K562 (cell line): Measurements from ENCODE around the gene RPTOR. TPM values are rescaled to one million over a fixed set of nuclear protein-coding genes. Genes with fewer than 3 reads are reported as not detected.

Experiments used
- ATAC-seq: fragments of 200-7000 bp; cut with Tn5 transposase; 3 replicates; pipeline ENCODE4 v1.9.1; 2020; ENCODE audit warnings: moderate library complexity
- BruUV-seq: library from RNA; stranded (reverse); fragments of 400-500 nt; replicated peaks from 2 replicates; lab custom pipeline; 2021; lab: Mats Ljungman, UMichigan
- CTCF ChIA-PET: fragments of 300-600 bp; formaldehyde crosslinking; extraction: SDS; loops from one replicate; lab custom pipeline; 2021; ENCODE audit warnings: low intra/inter-chr PET ratio; lab: Yijun Ruan, JAX
- POLR2A ChIA-PET: fragments of 300-600, 350-650 bp; sonication (Branson Sonifier 250); formaldehyde crosslinking; extraction: SDS; loops from one replicate; lab custom pipeline; 2021; ENCODE audit warnings: antibody characterized with exemption, inconsistent platforms; lab: Yijun Ruan, JAX
- DNase-seq, 4 experiments: peaks; one replicate each; pipeline versions ENCODE4 v3.0.0 to v3.0.0-alpha.2; 2011 to 2018; ENCODE audit warnings: low spot score in 3 of 4, mixed read lengths in 3 of 4; ENCODE audit errors: extremely low read depth in 1 of 4
- FAIRE-seq: peaks from 2 replicates; lab custom pipeline; 2011; peaks lifted over from hg19 to GRCh38; lab: Jason Lieb, UNC
- H2AFZ ChIP-seq: 2 replicates; pipeline ENCODE4 v1.6.0; 2011; ENCODE audit warnings: low read depth, low read length, control low read depth, inconsistent platforms
- H3K27ac ChIP-seq: fragments of 200-600 bp; 3 replicates; pipeline ENCODE4 v1.8.0; 2011; ENCODE audit warnings: low read depth, mild to moderate bottlenecking, control low read depth, inconsistent platforms, low read length, moderate library complexity, mixed read lengths; ENCODE audit errors: extremely low read depth
- H3K27me3 ChIP-seq, 2 experiments: fragments of 300-600 bp in 1 of 2; 2 replicates in 1 of 2; 3 replicates in 1 of 2; pipeline versions ENCODE4 v1.6.0 to v1.8.0; 2011; ENCODE audit warnings: inconsistent platforms in 2 of 2, low read length in 2 of 2, mild to moderate bottlenecking in 1 of 2, mixed read lengths in 1 of 2, moderate library complexity in 1 of 2; ENCODE audit not compliant: control insufficient read depth in 2 of 2, insufficient read depth in 2 of 2
- H3K36me3 ChIP-seq: fragments of 300-600 bp; 3 replicates; pipeline ENCODE4 v1.8.0; 2011; ENCODE audit warnings: mild to moderate bottlenecking, low read length, inconsistent platforms; ENCODE audit not compliant: control insufficient read depth, insufficient read depth
- H3K4me1 ChIP-seq, 2 experiments: fragments of 200-600 bp in 1 of 2; replicated peaks in 1 of 2; 2 replicates in 1 of 2; 3 replicates in 1 of 2; pipeline versions ENCODE4 v1.5.1 to v1.8.0; 2011; ENCODE audit warnings: inconsistent platforms in 2 of 2, low read length in 2 of 2, mild to moderate bottlenecking in 1 of 2, mixed read lengths in 1 of 2, moderate library complexity in 1 of 2; ENCODE audit not compliant: control insufficient read depth in 2 of 2, insufficient read depth in 2 of 2
- H3K4me2 ChIP-seq: 2 replicates; pipeline ENCODE4 v1.6.1; 2011; ENCODE audit warnings: low read length, control low read depth, inconsistent platforms, mixed read lengths; ENCODE audit not compliant: insufficient read depth
- H3K4me3 ChIP-seq: fragments of 200-600 bp; sonication (generic), shearing (Covaris generic); 2 replicates; pipeline ENCODE4 v1.5.1; 2016; ENCODE audit warnings: control low read depth, inconsistent platforms
- H3K79me2 ChIP-seq: fragments of 200-600 bp; 3 replicates; pipeline ENCODE4 v1.8.0; 2011; ENCODE audit warnings: low read length, inconsistent platforms; ENCODE audit not compliant: control insufficient read depth, insufficient read depth
- H3K9ac ChIP-seq, 2 experiments: 2 replicates each; pipeline versions ENCODE4 v1.6.0 to v1.6.1; 2011; ENCODE audit warnings: low read depth in 2 of 2, low read length in 2 of 2, control low read depth in 1 of 2, inconsistent platforms in 1 of 2, mild to moderate bottlenecking in 1 of 2, mixed read lengths in 1 of 2; ENCODE audit not compliant: insufficient read depth in 1 of 2
- H3K9me1 ChIP-seq: one replicate; pipeline ENCODE4 v1.6.0; 2011; ENCODE audit warnings: inconsistent platforms, mild to moderate bottlenecking, low read length, moderate library complexity; ENCODE audit not compliant: control insufficient read depth, insufficient read depth
- H3K9me3 ChIP-seq: replicated peaks from 2 replicates; pipeline ENCODE4 v1.5.1; 2011; ENCODE audit warnings: low read depth, low read length, inconsistent platforms; ENCODE audit not compliant: control insufficient read depth, insufficient read depth
- H4K20me1 ChIP-seq: replicated peaks from 2 replicates; pipeline ENCODE4 v1.6.1; 2011; ENCODE audit warnings: low read length, inconsistent platforms, mixed read lengths; ENCODE audit not compliant: control insufficient read depth, insufficient read depth
- CCNT2 ChIP-seq: IDR thresholded peaks from 2 replicates; pipeline ENCODE4 v1.6.1; 2011; ENCODE audit warnings: borderline replicate concordance, low read depth, mild to moderate bottlenecking, moderate library complexity, mixed read lengths, low read length; ENCODE audit not compliant: insufficient read length; ENCODE audit errors: extremely low read depth
- GTF2B ChIP-seq: IDR thresholded peaks from 2 replicates; pipeline ENCODE4 v1.6.1; 2011; ENCODE audit not compliant: insufficient read length; ENCODE audit errors: extremely low read depth
- HBP1 ChIP-seq: fragments of 450-650 bp; formaldehyde crosslinking; IDR thresholded peaks from 2 replicates; pipeline ENCODE4 v1.4.0; 2022; ENCODE audit warnings: missing genetic modification characterization
- SRSF7 ChIP-seq: fragments of 200-400 bp; formaldehyde crosslinking; optimal IDR thresholded peaks from 2 replicates; pipeline ENCODE3; 2017; ENCODE audit warnings: mild to moderate bottlenecking, low read depth, low read length
- ZNF24 ChIP-seq: fragments of 450-650 bp; IDR thresholded peaks from 2 replicates; pipeline ENCODE4 v1.6.1; 2016
- ZNF780A ChIP-seq: fragments of 250-450 bp; sonication (Bioruptor Pico); IDR thresholded peaks from 2 replicates; pipeline ENCODE4 v1.5.0; 2021; ENCODE audit warnings: mild to moderate bottlenecking
- WGBS: fragments of 100-300 bp; shearing (Covaris generic); methylation state at CpG from one replicate; pipeline ENCODE4 v1.1.6; 2016; ENCODE audit warnings: low coverage, mixed read lengths; ENCODE audit not compliant: insufficient coverage; ENCODE audit errors: missing lambda C conversion rate; 5-methylcytosine and 5-hydroxymethylcytosine counted together
- in situ Hi-C: fragments of 300-500 bp; cut with MboI; formaldehyde crosslinking; loops from 4 replicates; pipeline ENCODE4 v1.15.0; 2018; ENCODE audit warnings: inconsistent platforms, mixed read lengths
- intact Hi-C: fragments of 100-400 bp; cut with micrococcal nuclease; formaldehyde crosslinking; loops from 2 replicates; pipeline ENCODE4 v1.14.2; 2022
- polyA plus RNA-seq, 8 experiments: library from polyadenylated mRNA; depleted of rRNA in 4 of 8; stranded (reverse) in 5 of 8; unstranded in 3 of 8; fragments of >200 nt; fragmentation: Nextera tagmentation in 2 of 8; fragmentation: Illumina TruSeq in 1 of 8; extraction: Ambion mirVana in 2 of 8; extraction: Trizol in 1 of 8; gene quantifications; 2 replicates each; pipeline versions ENCODE4 v1.2.1 to v1.2.3, GENCODE V29; 2011 to 2014; ENCODE audit warnings: inconsistent platforms in 1 of 8, missing spikeins in 1 of 8
- total RNA-seq, 7 experiments: library from RNA; depleted of rRNA in 6 of 7; stranded (reverse); fragments of >200 nt in 6 of 7; fragmentation: Illumina TruSeq in 2 of 7; extraction: Trizol in 2 of 7; gene quantifications; 2 replicates each; pipeline versions ENCODE4 v1.2.1 to v1.2.3, GENCODE V29; 2011 to 2021; ENCODE audit warnings: low replicate concordance in 1 of 7
- TF ChIP-seq, protein P1 (sequence below), 3 experiments: IDR thresholded peaks in 2 of 3; conservative IDR thresholded peaks in 1 of 3; 2 replicates each; pipeline ENCODE4 v1.5.1; 2011 to 2012; ENCODE audit warnings: low read length in 3 of 3, mild to moderate bottlenecking in 3 of 3, control low read depth in 2 of 3, improper control_type of control experiment in 1 of 3, inconsistent platforms in 1 of 3, low read depth in 1 of 3, mixed read lengths in 1 of 3, moderate library complexity in 1 of 3; ENCODE audit not compliant: insufficient read depth in 2 of 3

The RPTOR gene
- total and polyA plus RNA-seq, 9 of the 15 experiments (the other 6 are each of a cell fraction or from before 2014, with no cell fraction given) = 0.24 to 54.1 (median 10.2) TPM

GRCh38 chr17:80938556-80938955, 393.9 kb downstream of the RPTOR start:
- no peaks in the 10 kb centered on the region for H3K9me1 ChIP-seq
- no peak overlapping the region for H3K4me3 ChIP-seq
- H3K4me1 ChIP-seq = peaks cover 0 to 7% of the 10 kb centered on the region in 2 experiments; a peak in 1 of 5 replicates
- in situ Hi-C loops (no loop called here), intact Hi-C loops (no loop called here)
- ATAC-seq (no peak), FAIRE-seq (no peak), DNase-seq (no peak)
- H3K27ac ChIP-seq = no peak overlapping the region
- no peak overlapping the region for H3K9ac ChIP-seq
- H3K27me3 ChIP-seq = no peaks in the 10 kb centered on the region
- ChIA-PET CTCF (no interaction called here), POLR2A (interaction anchor here (0.6 to 0.9 kb wide), 2 partner anchors 95 to 275 kb away, joined by 3 to 4 read pairs; no protein-coding TSS in a partner anchor)
- H3K36me3 ChIP-seq = peaks cover 21% of the 10 kb centered on the region; the same call in 2 of the 3 replicates
- no TSS peak for BruUV-seq
- no peak for TF ChIP-seq ZNF780A
- 81% methylated on average over 12 of the region's 12 CpGs for WGBS
- no peak overlapping the region for H3K4me2 ChIP-seq
- H3K79me2 ChIP-seq = no peaks in the 10 kb centered on the region
- no peak overlapping the region for H2AFZ ChIP-seq
- H3K9me3 ChIP-seq = no peaks in the 10 kb centered on the region
- H4K20me1 ChIP-seq = no peaks in the 10 kb centered on the region

DNA sequence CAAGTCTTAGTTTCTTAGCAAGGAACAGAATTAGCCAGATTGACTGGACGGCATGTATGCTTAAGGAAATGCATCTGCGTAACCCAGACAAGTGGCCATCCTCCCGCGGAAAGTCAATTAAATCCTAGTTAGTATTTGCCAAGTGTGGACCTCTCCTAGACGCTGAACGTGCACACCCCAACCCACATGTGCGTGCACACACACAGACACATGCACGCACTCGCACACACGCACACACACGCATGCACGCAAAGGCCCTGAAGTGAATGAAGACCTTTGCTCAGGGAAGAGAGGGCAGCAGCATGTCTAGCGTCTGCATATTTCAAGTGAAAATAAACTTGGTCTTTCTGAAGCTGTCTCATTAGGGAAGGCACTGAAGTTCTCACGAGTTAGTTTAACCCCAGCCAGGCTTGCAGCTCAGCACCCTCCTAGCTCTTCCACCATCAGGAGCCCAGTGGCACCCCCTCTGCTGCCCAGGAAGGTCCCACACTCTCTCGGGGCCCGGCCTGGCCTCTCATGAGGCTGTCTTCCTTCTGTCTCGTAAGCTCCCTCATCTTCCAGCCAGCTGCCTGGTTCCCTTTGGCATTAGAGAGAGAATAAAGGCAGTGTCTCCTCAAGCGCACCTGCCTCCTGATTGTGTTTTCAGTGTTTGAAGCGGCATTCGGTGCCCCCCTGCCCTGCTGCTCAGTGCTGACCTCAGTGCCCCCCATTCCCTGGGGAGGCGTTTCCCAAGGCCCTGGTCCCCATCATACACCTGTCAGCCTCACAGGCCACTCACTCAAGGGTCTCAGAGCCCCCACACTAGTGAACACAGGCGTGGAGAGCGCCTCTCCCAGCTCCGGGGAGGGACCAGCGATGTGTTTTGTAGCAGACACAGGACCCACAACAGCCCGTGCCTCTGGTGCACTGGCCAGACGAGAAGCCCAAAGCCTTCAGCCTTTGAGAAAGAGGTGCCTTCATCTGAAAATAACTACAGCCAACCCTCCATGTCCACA, 394.8 kb downstream of the RPTOR start:
- ATAC-seq = no peak
- no peaks in the 10 kb centered on the region for H3K9me1 ChIP-seq
- H3K79me2 ChIP-seq = no peaks in the 10 kb centered on the region
- CTCF ChIA-PET = no interaction called here
- FAIRE-seq = no peak
- intact Hi-C loops = no loop called here
- TF ChIP-seq SRSF7 (no peak), CCNT2 (no peak), HBP1 (no peak), GTF2B (no peak), ZNF24 (no peak)
- TF ChIP-seq, protein P1, sequence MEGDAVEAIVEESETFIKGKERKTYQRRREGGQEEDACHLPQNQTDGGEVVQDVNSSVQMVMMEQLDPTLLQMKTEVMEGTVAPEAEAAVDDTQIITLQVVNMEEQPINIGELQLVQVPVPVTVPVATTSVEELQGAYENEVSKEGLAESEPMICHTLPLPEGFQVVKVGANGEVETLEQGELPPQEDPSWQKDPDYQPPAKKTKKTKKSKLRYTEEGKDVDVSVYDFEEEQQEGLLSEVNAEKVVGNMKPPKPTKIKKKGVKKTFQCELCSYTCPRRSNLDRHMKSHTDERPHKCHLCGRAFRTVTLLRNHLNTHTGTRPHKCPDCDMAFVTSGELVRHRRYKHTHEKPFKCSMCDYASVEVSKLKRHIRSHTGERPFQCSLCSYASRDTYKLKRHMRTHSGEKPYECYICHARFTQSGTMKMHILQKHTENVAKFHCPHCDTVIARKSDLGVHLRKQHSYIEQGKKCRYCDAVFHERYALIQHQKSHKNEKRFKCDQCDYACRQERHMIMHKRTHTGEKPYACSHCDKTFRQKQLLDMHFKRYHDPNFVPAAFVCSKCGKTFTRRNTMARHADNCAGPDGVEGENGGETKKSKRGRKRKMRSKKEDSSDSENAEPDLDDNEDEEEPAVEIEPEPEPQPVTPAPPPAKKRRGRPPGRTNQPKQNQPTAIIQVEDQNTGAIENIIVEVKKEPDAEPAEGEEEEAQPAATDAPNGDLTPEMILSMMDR (IDR thresholded peaks at IDR 0.05 in 2 of 3, conservative IDR thresholded peaks at IDR 0.05 in 1 of 3; ENCODE audit: insufficient read depth in 2 of 3, low read depth in 1 of 3, low read length in 3 of 3) = no peak
- H2AFZ ChIP-seq = no peak overlapping the region
- no peak for DNase-seq
- no peaks in the 10 kb centered on the region for H4K20me1 ChIP-seq
- H3K4me3 ChIP-seq = no peak overlapping the region
- H3K27ac ChIP-seq = no peak overlapping the region
- H3K9ac ChIP-seq = no peak overlapping the region; a peak in 1 of 4 replicates
- H3K9me3 ChIP-seq = no peaks in the 10 kb centered on the region
- H3K4me1 ChIP-seq = peaks cover 0 to 7% of the 10 kb centered on the region in 2 experiments; a peak in 1 of 5 replicates
- no peaks in the 10 kb centered on the region for H3K27me3 ChIP-seq
- peaks cover 21% of the 10 kb centered on the region; the same call in 2 of the 3 replicates for H3K36me3 ChIP-seq
- POLR2A ChIA-PET = interaction anchor here (0.6 kb wide), 1 partner anchor 276 kb away, joined by 4 read pairs; no protein-coding TSS in a partner anchor
- in situ Hi-C loops = no loop called here
- no TSS peak for BruUV-seq
- WGBS = 85% methylated on average over 27 of the region's 27 CpGs
- H3K4me2 ChIP-seq = no peak overlapping the region
